ENCODE measurements around the gene DR1.
"Not testable (repeated sequence)": the region's sequence is repeated elsewhere in the genome, so short reads cannot be mapped to it uniquely, and the experiment has no call there.

Gene DR1

GRCh38 chr1:93340090-93340489 is 5.6 kb upstream of the DR1 start:
- no peak for DNase-seq

DNA sequence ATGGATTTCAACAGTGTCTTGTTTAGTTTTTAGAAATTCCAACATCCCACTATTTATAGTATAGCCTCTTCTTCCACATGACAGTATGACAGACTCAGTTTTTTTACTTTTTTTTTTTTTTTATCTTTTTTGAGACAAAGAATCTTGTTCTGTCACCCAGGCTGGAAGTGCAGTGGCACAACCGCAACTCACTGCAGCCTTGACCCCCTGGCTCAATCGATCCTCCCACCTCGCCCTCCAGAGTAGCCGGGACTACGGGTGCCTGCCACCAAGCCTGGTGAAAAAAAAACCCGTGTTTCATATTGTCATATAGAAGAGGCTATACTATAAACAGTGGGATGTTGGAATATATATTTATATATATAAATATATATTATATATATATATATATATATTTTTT is 1.2 kb upstream of the DR1 start:
- DNase-seq: no peak

- no peak for DNase-seq
Observed at GRCh38 chr1:93344886-93345632, 648 bp upstream of the DR1 start.

DNA sequence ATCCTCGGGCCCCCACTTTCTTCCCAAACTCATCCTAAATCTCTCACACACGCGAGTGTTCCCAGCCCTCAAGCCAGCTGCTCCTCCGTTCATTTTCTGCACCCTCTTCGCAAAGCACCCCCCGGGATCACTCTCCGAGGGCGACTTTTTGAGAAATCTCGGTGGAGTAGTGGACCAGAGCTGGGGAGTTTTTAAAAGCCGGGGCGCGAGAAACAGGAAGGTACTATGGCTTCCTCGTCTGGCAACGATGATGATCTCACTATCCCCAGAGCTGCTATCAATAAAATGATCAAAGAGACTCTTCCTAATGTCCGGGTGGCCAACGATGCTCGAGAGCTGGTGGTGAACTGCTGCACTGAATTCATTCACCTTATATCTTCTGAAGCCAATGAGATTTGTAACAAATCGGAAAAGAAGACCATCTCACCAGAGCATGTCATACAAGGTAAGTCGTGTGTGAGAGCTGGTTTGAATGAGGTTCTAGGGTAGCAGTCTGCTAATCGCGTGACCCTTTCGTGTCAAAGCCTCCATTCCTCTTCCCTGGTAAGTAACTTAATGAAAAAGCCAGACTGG is 800 bp downstream of the DR1 start:
- DNase-seq: no peak

- no peak for DNase-seq
Observed at GRCh38 chr1:93347334-93347899, 1.7 kb downstream of the DR1 start.

- DNase-seq: no peak
Observed at GRCh38 chr1:93348104-93348728, 2.5 kb downstream of the DR1 start.

DNA sequence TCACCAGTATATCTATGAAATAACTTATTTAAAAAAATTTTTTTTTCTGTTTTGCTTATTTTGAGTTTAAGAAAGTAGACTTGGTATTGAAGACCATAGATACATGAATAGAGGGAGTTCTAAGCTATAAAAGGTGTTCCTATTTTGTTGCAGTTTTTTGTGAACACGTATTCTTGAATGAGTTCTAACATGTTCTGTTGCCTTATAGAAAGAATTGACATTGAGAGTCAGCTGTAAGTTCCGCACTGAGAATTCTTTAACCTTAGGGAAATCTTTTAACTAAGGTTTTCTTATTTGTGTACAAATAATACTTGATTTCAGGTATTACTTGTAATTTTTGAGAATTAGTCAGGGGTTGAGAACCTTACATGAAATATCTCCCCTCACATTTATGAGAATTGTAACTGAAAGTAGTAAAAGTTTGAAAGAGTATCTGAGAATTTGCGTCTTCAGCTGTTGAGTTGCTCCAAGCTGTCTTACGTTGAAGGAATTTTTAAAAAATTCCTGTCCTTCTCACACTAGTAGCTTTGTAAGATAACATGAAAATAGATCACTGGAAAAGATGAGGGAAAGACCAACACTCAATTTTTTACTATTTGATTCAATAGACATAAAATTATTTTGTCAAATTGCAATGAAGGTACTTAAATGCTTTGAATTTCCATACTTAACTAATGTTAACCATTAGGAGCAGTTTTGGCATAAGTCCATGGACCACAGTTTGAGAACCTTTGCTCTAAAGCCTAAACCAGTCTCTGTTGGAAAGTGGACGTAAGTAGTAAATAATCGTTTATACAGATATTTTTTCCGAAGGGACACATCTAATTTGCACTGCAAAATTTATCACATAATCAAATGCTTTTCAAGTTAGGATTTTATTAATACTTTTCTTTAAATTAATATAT is 3.8 kb downstream of the DR1 start:
- no peak for DNase-seq

DNA sequence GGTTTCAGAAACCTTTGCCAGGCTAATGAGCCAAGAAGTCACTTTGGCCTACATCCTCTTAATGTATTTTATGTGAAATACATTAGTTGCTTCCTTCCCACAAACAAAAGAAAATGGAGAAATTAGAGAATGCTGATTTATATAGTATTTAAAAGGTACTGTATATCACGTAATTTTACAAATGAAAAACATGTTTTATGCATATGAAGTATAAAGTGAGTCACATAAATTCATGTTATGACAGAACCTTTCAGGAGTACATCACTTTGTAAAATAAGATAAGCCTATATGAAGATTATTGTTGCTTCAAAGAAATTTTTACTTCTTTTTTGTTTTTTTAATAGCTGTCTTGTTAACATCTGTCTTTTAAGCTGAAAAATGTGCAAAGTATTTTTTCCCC is 4.6 kb downstream of the DR1 start:
- no peak for DNase-seq

DNA sequence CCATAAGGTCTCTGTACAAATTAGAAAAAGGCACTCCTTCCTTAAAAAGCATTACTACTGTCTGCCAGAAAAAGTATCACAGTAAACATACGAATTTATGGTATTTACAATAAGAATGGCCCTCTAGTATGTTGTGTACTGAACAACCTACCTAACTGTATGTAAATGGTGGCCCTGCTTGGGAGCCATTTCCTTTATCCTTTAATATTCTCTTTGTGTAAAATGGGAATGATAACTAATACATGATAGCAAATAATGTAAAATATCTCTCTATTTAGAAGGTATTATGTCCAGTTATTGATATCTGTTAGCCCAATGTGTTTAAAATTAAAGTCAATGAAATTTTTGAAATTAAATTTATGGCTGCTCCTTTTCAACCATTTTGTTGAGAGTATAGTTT is 5.2 kb downstream of the DR1 start:
- DNase-seq: no peak

DNA sequence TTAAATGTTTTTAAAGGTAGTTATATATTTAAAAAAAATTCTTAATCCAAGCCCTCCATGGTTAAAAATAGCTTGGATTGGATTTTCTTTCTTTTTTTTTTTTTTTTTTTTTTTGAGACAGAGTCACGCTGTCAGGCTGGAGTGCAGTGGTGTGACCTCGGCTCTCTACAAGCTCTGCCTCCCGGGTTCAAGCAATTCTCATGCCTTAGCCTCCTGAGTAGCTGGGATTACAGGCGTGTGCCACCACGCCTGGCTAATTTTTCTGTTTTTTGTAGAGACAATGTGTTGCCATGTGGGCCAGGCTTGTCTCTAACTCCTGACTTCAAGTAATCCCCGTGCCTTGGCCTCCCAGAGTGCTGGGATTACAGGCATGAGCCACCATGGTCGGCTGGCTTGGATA is 5.6 kb downstream of the DR1 start:
- not testable (repeated sequence) for DNase-seq

- DNase-seq: no peak
Observed at GRCh38 chr1:93352376-93352775, 6.7 kb downstream of the DR1 start.

DNA sequence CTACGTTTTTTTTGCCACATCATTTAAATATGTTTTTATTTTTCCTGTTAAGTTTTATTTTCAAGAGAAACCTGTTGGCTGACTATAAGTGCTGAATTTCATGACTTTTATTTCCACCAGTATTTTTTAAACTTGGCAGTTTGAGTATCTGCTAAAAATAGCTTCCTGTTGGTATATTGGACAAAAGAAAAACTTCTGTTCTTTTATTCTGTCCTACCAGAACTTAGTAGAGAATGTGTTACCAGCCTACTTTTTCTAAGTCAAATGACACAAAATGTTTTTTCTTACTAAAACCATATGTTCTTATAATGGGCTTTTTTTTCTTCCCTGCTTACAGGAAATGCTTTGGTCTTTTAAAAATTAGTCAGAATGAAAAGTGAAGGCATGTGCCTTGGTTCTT is 7.6 kb downstream of the DR1 start:
- peak; percentile 55 for DNase-seq

DNA sequence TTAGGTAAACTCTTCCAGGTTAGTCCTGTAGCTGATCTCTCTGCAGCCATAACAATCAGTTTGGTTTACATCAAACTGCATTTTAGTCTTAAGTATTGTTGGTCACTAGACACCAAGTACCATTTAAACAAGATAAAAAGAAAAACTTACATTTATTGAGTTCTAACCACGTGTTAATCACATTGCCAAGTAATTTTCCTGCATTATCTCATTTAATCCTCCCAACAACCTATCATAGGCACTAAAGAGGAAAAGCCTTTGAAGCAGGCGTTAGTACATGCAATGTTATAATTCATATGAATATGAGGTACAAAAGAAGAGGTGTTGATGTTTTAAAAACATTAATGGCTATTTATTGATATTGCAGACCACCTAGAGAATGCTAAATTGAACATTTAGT is 9.0 kb downstream of the DR1 start:
- no peak for DNase-seq

GRCh38 chr1:93357242-93357641 is 11.5 kb downstream of the DR1 start:
- no peak for DNase-seq

DNA sequence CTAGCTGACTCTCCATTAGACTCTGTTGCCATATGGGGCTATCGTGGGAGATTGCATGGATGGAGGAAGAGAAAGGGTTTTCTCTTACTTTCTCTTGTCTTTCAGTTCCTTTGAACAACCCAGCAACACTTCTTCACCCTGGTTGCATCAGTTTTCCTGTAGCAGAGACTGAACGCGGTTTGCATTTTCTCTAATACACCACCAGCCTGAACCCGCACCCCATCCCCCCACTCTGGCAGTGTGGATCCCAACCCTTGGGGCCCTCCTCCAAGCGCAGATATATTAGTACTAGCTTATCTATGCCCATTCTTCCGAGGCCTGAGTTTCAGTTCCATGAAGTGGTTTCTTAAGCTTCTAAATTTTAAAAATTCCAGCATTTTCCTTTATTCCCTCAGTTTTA is 12.6 kb downstream of the DR1 start:
- DNase-seq: no peak

GRCh38 chr1:93360111-93360510 is 14.4 kb downstream of the DR1 start:
- DNase-seq: no peak

DNA sequence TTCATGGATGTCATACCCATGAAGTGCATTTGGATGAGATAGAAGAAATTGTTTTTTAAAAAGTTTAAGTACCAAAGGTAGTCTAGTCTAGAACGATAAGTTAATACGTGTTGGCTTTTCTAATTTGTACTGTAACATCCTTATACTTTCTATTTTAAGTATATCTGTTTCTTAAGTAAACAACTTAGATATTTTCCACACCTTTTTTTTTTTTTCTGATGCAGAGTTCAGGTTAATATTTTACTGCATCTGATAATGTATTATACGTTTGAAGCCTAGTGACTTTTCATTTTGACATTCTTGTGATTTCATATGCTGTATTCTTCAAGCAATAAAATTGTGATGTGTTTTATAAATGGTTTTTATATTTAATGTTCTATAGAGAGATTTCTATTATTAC is 16.5 kb downstream of the DR1 start:
- DNase-seq: no peak

GRCh38 chr1:93365813-93366212 is 20.1 kb downstream of the DR1 start:
- no peak for DNase-seq

GRCh38 chr1:93369734-93370133 is 24.0 kb downstream of the DR1 start:
- DNase-seq: no peak

DNA sequence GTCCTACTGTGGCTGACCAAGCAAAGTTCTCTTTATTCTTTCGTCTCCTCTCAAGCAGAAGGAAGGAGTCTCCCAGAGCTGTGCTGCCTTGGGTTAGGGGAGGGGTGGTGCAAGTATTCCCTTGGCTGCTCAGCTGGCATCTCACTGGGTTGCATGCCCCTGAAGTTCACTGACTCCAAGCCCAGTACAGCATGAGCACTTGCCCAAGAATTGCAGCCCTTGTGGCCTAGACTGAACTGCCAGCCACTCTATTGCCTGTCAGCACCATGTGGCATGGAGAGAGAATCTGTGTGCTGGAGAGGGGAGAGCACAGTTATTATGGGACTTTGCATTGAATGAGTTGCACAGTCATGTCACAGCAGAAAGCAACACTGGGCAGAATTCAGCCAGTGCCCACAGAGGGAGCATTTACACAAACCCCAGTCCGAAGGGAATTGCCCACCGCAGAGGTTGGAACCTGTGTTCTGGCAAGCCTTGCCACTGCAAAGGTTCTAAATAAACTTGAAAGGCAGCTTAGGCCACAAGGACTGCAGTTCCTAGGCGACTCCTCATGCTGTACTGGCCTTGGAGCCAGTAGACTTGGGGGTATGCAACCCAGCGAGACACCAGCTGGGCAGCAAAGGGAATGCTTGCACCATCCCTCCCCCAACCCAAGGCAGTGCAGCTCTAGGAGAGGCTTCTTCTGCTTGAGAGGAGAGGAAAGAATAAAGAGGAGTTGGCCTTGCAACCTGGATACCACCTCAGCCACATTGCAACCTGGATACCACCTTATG is 28.8 kb downstream of the DR1 start:
- DNase-seq: no peak

DNA sequence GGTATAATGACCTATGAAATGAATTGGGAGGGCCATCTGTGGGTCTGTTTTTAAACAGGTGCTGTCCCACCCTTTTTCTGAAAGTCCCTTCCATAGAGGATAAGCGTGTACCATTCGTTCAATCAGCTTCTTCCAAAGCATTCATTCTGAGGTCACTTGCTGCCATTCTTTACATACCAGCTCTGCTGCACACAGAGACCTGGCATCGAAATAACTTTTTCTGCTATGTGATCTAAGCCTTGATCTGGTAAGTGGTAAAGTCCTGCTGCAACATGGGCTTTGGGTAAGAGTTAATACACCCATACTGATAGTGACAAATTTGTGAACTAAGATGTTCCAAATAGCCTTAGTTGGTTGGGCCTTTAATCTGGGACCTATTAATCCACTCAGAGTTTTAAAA is 38.9 kb downstream of the DR1 start:
- DNase-seq: no peak

GRCh38 chr1:93386268-93386667 is 40.6 kb downstream of the DR1 start:
- DNase-seq: not testable (repeated sequence)

Measured in fibroblast of skin of abdomen (primary cell).